NCI-H1694 (cell line): ENCODE results near the gene SLC24A5.

Experiments used
- DNase-seq: peaks from one replicate; lab custom pipeline; 2025; lab: John Stamatoyannopoulos, UW

The SLC24A5 gene

DNA sequence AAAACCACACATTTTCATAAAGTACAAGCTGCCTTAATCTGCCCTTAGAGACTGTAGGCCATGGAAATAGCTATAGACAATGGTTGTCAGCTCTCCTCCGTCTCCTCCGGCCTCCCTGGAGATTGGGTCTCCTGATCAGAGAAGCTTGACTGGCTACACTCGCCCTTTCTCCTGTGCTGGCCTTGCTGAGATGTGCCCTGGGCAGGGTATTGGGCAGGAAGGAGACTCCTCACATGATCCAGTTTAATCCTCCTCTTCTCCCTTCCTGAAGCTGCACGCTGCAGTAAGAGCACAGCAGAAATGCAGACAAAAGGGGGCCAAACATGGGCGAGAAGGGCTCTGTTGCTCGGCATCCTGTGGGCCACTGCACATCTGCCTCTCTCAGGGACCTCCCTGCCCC is at the start of gene SLC24A5:
SLC24A5 (plus strand) TSS at position 246 of the 400 bp plus-strand sequence; CDS start at position 301, 55 bp downstream.
- DNase-seq = no peak

DNA sequence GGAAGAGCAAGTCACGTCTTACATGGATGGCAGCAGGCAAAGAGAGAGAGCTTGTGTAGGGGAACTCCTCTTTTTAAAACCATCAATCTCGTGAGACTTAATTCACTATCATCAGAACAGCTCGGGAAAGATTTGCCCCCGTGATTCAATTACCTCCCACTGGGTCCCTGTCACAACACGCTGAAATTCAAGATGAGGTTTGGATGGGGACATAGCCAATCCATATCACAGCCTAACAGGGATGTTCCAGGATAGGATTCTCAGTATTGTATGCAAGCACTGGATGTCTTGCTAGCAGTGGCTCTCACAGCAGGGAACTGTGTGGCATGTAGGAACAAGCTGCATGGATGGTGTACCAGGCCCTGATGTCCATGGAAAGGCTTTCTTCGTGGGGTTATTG is 47.8 kb upstream of the SLC24A5 start:
- DNase-seq = no peak

DNA sequence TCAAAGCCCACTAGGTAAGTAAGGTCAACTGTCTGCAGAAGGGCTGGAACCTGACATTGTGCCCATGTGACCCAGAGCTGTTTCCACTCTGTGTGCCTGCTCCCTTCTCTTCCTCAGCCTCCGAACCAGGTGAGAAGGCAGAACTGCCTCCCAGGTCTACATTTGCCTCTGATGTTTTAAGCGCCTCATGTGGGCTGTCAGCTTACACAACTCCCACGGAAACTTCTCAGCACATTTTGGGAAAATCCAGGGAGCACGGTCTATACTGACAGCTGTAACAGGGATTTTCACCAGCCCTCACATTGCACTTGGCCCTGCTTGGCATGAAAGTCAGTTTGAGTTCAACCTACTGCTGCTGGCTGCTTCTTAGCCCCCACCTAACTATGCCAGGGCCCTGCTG is 46.9 kb upstream of the SLC24A5 start:
- DNase-seq = no peak

DNA sequence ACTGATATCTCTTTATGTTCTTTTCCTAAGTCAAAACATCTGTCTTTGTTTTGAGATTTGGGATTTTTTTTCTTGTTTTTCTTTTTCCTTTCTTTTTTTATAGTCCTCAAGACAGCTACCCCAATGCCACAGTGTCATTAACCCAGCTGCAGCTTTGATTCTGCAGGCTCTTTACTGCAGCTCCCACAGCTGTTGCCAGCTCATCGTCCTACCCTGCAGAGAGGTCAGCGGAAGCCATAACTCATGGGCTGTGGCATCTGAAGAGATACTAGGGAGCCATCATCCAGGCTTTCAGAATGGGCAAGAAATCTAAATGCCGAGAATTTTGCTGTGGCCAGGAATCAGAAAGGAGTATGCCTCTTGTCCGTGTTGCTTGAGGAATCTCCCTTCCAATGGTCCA is 44.3 kb upstream of the SLC24A5 start:
- no peak for DNase-seq

DNA sequence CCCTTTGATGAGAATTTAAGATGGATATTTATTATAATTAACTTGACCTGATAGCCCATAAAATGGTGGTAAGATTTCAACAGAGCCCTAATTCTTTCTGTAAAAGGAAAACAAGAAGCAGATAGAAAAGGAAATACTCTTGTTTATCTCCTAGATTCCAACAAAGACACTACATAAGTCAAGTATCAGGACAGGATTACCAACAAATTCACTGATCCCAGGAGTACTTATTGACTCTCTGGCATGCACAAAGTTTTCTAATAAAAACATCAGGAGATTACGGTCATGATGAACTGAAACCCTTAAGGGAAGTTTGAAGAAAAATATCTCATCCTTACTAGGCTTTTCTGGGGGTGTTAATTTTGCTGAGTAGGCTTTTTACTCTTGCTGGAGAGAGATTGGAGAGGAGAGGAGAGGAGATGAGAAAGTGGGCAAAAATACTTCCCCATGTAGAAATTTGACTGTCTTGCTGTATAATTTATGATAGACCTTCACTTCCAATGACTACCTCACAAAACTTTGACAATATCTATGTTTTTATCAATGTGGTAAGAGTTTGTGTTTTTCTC is 43.1 kb upstream of the SLC24A5 start:
- DNase-seq = no peak

DNA sequence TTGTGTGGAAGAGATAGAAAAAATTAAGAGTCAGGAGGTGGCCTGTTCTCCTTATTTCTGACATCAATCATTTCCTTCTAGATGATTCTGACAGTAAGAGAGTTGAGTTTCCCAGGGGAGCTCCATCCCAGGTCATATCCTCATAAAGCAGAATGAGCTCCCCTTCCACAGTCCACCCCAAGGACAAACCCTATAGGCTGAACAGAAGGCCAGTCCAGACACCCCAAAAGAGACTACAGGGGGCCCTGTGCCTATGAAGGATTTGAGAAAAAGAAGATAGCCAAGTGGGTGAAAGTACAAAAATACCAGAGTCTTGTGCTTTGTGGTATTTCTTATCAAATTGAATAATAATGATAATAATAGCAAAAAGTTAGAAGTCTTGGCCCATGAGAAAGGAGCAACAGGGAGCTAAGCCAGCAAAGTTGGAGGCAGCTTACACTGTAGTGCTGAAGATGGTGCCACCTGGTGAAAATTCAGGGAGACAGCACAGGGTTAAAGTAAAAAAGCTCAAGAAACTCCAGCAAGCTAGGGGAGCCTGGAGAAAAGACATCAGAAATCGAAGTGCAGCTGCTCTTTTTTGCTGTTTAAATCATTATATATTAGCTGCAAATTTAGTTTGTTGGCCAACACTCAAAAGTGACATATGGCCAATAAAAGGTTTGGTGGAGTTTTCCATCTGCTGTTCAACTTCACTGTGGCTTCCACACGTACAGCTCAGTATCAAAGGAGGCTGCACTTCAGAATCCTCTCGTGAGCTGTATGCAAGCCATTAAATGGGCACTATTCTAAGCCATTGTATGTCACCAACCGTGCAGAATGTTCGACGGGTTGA is 35.8 kb upstream of the SLC24A5 start:
- DNase-seq = peak; percentile 96

DNA sequence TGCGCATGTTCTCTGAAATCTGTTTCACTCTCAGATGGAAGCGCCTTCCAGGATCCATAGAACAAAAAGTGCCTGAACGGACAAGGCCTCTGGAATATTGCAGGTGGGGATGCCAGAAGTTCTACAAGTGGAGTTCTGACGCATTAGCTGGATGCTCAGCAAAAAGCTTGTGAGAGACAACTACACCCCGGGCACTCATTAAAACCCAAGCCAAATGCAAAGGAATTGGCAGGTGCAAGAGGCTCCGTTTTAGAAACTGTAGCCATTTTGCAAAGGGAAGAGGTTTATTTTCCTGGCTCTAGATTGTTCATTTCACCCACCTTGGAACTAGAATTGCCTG is 35.2 kb upstream of the SLC24A5 start:
- DNase-seq = peak; percentile 35

DNA sequence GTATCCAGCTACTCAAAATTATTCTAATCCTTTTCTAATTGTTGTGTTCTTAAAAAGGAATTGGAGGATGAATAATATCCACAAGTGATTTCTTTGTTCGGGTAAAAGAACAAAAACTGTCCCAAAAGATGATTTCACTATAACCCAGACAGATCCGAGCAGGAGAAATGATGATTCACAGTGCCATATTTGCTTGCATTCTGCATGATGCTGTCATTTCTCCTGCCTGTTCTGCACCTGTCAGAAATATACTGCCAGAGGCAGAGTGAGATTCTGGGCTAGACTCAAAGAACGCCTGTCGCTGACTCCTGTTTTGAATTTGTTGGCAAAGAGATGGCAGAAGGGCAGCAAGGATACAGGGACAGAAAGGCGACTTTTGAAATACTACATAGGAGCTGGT is 34.7 kb upstream of the SLC24A5 start:
- peak; percentile 23 for DNase-seq

DNA sequence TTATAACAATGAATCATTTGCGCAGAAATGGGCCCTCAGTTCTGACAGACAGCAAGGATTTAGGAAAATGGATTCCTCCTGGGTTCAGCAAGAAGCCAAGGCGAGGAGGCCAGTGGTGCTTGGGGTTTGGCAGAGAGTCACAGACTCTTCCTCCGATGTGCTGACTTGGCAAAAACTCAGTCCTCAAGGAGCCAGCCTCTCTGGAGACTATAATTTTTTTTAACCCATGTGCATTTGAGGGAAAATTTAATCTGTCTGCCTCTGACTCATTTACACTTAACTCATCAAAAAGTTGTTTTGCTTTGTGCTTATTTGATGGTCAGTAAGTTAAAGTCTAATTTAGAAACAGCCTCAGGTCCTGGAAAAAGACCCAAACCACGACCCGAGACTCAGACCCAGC is 34.2 kb upstream of the SLC24A5 start:
- no peak for DNase-seq

DNA sequence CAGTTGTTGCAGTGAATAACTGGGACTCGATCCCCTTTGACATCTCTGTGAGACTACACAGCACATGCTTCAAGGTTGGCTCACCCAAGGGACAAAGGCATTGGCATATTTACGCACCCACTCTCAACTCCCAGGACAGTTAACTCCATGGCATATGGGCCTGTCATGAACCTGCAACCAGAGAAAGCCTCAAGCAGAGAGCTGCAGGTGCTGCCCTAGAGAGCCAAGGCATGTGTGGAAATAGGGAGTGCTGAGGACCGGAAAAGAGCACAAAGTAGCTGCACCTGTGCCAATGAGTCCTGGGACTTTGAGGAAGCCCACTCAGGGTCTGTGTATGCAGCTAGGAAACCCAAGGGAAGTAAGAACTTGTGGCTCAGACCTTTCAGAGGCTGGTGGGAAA is 32.9 kb upstream of the SLC24A5 start:
- no peak for DNase-seq

DNA sequence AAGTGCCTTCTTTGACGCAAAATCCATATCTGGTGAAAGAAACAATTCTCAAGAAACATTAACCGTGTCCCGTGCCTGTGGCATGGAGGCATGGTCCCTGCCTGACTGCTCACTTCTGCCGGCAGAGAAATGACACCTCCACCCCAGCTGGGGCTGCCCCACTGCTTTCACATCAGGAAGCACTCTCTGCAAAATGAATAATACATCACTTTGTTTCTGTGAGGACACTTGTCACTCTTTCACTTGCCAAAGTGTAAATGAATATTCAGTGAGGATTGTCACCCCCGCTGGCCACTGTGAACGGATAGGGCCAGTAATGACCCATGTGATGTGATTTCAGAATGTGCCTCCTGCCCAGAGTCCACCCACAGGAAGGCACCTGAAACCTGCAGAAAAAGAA is 31.1 kb upstream of the SLC24A5 start:
- DNase-seq = no peak

DNA sequence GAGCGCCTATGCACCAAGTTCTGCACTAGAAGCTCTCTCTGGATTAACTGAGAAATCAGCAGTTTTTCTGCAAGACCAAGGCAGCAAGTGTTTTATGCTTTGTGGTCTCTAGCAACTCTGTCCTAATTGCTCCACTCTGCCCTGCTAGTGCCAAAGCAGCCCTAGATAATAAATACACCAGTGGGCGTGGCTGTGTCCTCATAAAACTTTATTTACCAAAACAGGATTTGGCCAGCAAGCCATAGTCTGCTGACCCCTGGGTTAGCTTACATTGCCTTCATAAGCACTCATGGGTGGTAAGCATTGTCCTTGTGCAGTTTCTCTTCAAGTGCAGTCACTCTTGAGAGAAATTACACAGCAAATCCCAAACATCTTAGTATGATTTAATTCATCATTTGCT is 30.7 kb upstream of the SLC24A5 start:
- no peak for DNase-seq

DNA sequence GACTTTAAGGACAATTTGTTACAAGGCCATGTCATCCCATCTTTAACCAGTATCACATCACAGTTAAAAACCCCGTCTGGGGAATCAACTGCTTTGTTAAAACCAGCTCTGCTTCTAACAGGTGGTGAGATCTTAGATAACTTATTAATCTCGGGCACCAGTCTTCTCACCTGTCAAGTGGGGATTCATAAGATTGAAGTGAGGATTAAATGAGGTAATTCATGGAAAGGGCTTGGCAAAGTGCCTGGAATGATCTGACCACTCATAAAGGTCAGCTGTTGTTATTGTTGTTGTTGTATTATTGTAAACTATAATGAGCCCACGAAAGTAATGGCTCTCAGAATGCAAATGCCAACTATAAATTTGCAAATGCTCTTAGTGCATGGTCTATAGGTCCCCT is 30.1 kb upstream of the SLC24A5 start:
- no peak for DNase-seq

DNA sequence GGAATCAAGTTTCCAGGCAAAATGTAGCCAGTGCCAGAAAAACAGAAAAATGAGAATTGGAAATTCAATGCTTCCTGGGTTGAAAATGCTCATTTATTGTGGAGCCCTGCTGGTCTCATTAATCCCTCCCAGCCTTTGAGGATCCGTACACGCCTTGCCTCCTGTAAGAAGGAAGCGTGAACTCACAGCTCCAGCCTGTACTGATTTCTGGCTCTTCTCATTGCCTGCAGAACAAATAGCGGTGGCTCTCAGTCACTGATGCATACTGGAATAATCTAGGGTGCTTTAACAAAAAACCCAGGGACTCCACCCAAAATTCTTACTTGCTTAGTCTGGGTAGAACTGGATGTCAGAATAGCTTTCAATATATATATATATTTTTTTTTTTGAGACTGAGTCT is 29.3 kb upstream of the SLC24A5 start:
- no peak for DNase-seq

DNA sequence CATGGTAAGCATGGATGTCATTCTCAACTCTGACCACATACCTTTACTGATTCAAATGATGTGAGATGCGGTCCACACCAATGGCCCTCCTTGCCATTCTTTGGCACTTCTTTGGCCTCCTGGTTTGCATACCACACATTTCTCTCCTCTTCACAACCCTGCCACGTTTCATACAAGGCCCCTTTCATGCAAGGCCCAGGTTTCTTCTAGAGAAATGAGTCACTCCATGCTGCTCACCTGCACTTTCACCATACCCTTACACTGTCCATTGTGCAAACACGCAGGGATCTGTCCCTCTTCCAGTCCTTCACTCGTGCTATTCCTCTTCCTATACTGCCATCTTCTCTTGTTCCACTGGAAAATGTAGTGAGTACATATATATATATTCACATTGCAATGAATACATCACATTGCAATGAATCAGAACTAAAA is 24.4 kb upstream of the SLC24A5 start:
- no peak for DNase-seq

DNA sequence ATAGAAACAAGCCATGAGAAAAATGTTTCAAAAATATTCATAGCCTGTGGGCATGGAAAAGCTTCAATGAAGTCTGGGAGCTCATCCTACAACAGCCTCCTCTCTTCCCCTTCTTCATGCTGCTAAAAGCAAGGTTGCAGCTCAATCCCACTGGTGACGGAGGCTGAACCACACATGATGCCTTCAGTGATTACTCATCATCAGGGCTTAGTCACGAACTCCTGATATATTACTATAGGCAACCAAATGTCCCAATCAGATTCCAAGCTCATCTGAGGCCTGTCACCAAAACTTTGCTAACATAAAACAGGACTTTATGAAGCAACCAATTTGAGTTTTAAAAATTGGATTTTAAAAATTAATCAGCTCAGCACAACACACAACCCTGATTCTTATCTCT is 24.0 kb upstream of the SLC24A5 start:
- no peak for DNase-seq

DNA sequence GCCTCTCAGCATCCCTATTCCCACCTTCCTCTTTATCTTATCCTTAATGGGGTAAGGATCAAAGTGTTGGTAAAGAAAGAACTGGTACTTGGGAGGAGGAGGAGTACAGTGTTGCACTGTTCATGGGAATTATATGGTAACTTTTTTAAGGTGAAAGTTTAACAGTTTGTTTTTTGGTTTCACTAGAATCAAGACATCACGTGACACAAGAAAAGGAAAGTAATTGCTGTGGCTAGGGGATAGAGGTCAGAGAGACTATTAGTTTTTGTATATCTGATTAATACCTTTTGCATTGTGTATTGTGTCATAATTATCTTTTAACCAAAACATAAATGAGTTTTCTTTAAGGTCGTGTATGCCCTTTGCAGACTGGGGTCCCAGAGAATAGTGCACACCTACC is 23.5 kb upstream of the SLC24A5 start:
- DNase-seq = no peak

DNA sequence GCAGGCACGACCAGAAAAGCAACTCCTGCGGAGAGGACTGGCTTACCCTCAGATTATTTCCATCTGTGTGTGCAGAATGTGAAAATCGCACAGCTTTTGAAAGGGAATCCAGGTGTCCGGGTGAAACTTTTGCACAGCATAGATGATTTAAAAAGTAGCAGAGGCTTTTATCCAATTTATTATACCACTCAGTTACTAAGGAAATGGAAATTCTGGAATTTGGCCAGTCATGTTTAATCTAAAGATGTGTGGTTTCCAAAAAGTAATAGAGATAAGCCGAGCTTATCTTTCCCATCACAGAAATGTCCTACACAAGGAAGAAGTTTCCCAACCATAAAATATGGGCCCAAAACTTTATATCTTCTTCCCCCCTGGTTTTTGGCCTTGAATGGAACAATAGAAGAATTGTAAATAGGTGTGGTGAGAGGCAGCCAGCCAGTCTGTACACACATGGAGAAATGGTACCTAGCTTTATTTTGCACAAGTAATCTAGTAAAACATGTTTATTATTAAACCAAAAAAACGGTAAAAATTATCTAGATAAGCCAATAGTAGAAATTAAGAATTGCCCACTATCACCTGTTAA is 19.3 kb upstream of the SLC24A5 start:
- DNase-seq = no peak

DNA sequence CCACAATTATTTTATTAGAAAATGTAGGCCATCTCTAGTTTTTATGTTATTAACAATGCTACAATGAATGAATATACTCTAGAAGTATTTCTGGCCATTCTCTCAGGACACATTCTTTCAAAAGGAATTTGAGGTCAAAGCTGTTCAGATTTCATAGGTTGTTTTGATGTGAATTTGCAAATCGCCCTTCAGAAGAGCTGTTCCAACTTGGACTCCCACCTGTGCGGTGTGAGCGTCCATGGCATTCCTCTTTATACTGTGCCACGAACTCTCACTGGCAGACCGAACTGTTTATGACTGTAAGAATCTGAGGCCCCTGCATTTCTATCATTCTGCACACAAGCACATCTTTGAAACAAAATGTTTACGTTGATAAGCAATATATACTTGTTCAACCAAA is 18.6 kb upstream of the SLC24A5 start:
- no peak for DNase-seq

DNA sequence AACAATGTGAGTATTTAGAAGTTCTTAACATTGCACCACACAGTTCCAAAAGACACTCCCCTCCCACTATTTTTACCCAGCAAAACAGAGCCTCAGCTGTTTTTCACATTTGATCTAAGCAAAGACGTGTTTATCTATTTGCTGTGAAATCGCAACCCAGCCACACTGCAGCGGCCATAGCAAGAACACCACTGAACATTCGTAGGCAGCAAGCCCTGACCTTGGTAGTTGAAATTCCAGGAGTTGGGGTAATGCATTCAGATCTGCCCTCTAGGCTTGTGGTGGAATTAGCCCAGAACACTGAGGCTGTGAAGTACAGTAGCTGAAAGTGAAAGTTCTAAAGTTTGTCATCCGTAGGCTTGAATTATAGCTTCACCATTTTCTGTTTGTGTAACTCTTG is 17.1 kb upstream of the SLC24A5 start:
- DNase-seq = no peak

DNA sequence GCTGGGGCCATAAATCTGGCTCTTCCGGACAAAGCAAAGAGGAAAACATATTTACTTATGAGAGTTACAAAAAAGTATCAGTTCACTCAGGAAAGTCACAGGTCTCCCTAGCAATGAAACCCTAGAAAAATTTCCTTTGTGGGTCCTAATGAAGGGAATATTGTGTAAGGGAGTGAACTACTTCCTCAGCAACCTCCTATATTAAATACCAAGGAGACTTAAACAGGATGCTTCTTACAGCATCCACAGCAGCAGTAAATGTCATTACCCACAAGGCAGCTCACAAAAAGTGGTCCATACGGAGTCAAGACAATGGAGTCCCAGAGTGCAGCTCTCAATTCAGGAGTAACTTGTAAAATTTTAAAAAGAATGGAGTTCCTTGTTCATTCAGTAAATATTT is 14.9 kb upstream of the SLC24A5 start:
- no peak for DNase-seq

DNA sequence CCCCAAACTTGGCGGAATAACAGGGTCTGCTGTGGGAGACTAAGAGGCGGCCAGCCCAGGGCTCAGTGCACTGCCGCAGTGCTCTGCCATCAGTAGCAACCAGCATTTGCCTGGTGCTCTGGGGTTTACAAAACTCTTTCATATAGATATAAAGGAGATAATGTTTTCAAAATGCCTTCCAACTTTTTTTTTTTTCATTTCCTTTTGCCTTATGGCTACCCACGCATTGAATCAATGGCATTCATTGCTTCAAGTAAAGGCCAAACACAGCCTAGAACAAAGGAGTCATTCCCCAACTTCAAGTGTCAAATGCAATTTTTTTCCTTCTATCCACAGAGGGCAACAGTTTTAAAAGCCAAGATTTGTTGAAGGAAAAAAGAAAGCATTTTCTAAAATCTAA is 11.6 kb upstream of the SLC24A5 start:
- no peak for DNase-seq

DNA sequence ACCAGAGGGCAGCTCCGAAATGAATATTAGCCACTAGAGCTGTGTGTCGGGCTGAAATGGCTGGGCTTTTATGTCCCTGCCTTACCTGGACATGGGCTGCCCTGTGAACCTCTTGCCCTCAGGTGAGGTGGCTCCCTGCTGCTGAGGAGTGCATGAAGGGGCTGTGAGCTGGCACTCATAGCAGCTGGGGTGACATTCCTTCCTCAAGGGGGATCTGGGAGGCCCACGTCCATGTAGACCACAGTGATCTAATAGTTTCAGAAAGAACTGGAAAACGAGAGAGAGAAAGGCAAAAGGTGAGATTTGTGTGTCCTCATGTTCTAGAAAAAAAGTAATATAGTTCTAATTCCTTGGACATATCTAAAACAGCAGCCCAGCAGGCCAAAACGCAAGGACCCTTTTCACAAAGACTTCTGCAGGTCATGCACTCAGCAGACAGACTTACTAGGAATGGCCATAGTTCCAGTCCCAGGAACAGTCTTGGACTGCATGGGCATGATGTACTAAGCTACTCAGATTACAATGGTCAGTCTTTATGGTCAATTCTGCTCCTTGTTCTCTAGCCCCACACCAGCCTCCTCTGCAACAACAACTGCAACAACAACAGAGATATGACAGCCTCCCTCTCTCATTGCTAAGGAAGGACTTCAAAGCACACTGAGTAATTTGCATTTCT is 10.8 kb upstream of the SLC24A5 start:
- DNase-seq = no peak
